NCI-H2196 treated with DMSO at 0.1 percent for 48 hours (cell line): Measurements from ENCODE around the gene LGALS9C.
"Not testable (repeated sequence)": the region's sequence is repeated elsewhere in the genome, so short reads cannot be mapped to it uniquely, and the experiment has no call there.

Experiments used
- DNase-seq: peaks from one replicate; lab custom pipeline; 2025; ENCODE audit not compliant: unreplicated experiment; lab: John Stamatoyannopoulos, UW

The LGALS9C gene

GRCh38 chr17:18478362-18478761, 1.8 kb downstream of the LGALS9C start:
- not testable (repeated sequence) for DNase-seq

GRCh38 chr17:18478977-18479595, 2.5 kb downstream of the LGALS9C start:
- not testable (repeated sequence) for DNase-seq

GRCh38 chr17:18481775-18482174, 5.2 kb downstream of the LGALS9C start:
- not testable (repeated sequence) for DNase-seq

GRCh38 chr17:18485936-18486464, 9.4 kb downstream of the LGALS9C start:
- DNase-seq, result not testable (repeated sequence)

- DNase-seq, result not testable (repeated sequence)
Observed at GRCh38 chr17:18487633-18488032, 11.0 kb downstream of the LGALS9C start.

- DNase-seq, result not testable (repeated sequence)
Observed at GRCh38 chr17:18488622-18489021, 12.0 kb downstream of the LGALS9C start.

GRCh38 chr17:18490016-18490415, 13.4 kb downstream of the LGALS9C start:
- not testable (repeated sequence) for DNase-seq

GRCh38 chr17:18492712-18493480, 16.3 kb downstream of the LGALS9C start:
- not testable (repeated sequence) for DNase-seq

- not testable (repeated sequence) for DNase-seq
Observed at GRCh38 chr17:18494250-18494768, 17.7 kb downstream of the LGALS9C start.

GRCh38 chr17:18497044-18497443, 20.5 kb downstream of the LGALS9C start:
- DNase-seq, result not testable (repeated sequence)

GRCh38 chr17:18499100-18499499, 22.5 kb downstream of the LGALS9C start:
- not testable (repeated sequence) for DNase-seq

GRCh38 chr17:18499756-18500155, 23.2 kb downstream of the LGALS9C start:
- DNase-seq, result not testable (repeated sequence)

- DNase-seq, result not testable (repeated sequence)
Observed at GRCh38 chr17:18500281-18500680, 23.7 kb downstream of the LGALS9C start.

GRCh38 chr17:18500816-18501215, 24.2 kb downstream of the LGALS9C start:
- not testable (repeated sequence) for DNase-seq

GRCh38 chr17:18503221-18503620, 26.6 kb downstream of the LGALS9C start:
- DNase-seq, result not testable (repeated sequence)

- DNase-seq, result not testable (repeated sequence)
Observed at GRCh38 chr17:18507729-18508128, 31.1 kb downstream of the LGALS9C start.

- DNase-seq, result not testable (repeated sequence)
Observed at GRCh38 chr17:18508667-18509066, 32.1 kb downstream of the LGALS9C start.

GRCh38 chr17:18521100-18521499, 44.5 kb downstream of the LGALS9C start:
- not testable (repeated sequence) for DNase-seq

GRCh38 chr17:18525015-18525414, 48.4 kb downstream of the LGALS9C start:
- not testable (repeated sequence) for DNase-seq

- not testable (repeated sequence) for DNase-seq
Observed at GRCh38 chr17:18526168-18526800, 49.7 kb downstream of the LGALS9C start.

GRCh38 chr17:18527354-18527753, 50.8 kb downstream of the LGALS9C start:
- DNase-seq, result not testable (repeated sequence)
